Measurements from ENCODE around the gene MON1B. TPM values are rescaled to one million over a fixed set of nuclear protein-coding genes. Genes with fewer than 3 reads are reported as not detected.
A peak's percentile ranks its signal among the peaks of the same experiment; 100 is the strongest.

MON1B gene
- total and polyA plus RNA-seq, 2 donors (not counting 3 experiments of a cell fraction or from before 2014, with no cell fraction given), result 35.8 to 57.0 TPM

- DNase-seq (ENCODE audit: low read depth, low spot score), result no peak
- CTCF ChIA-PET, result interaction anchor here (0.6 to 9.8 kb wide), 7 partner anchors 203 to 1445 kb away, joined by 3 to 185 read pairs (median 4); no protein-coding TSS in a partner anchor
- H2AFZ ChIP-seq (ENCODE audit: low read depth, low read length), result peak overlapping the region; percentile 16
Observed at GRCh38 chr16:77234611-77235010, 43.6 kb downstream of the MON1B start.

More at GRCh38 chr16:77234611-77235010, 43.6 kb downstream of the MON1B start:
- Histone ChIP-seq H3K9me3 (replicated peaks; ENCODE audit: control insufficient read depth, insufficient read depth, low read length) (no peaks in the 10 kb centered on the region), H4K20me1 (replicated peaks; ENCODE audit: control insufficient read depth, extremely low read depth, insufficient read depth, low read length) (no peaks in the 10 kb centered on the region), H3K9me1 (replicated peaks; ENCODE audit: control insufficient read depth, extremely low read depth, insufficient read depth, low read length) (no peaks in the 10 kb centered on the region), H3K9ac (replicated peaks; ENCODE audit: extremely low read depth, insufficient read depth, low read length) (no peak overlapping the region), H3K36me3 (ENCODE audit: control insufficient read depth in 2 of 2, extremely low read depth in 1 of 2, insufficient read depth in 2 of 2, low read length in 2 of 2) (no peaks in the 10 kb centered on the region), H3K27ac (ENCODE audit: insufficient read depth, low read depth, low read length) (no peak overlapping the region), H3K79me2 (ENCODE audit: control insufficient read depth, insufficient read depth, low read length) (no peaks in the 10 kb centered on the region), H3K4me2 (ENCODE audit: insufficient read depth, low read length) (no peak overlapping the region), H3K27me3 (ENCODE audit: control insufficient read depth in 2 of 2, insufficient read depth in 2 of 2, low read length in 2 of 2) (no peaks in the 10 kb centered on the region), H3K4me1 (ENCODE audit: control insufficient read depth, extremely low read depth, insufficient read depth, low read length) (no peaks in the 10 kb centered on the region), H3K4me3 (replicated peaks in 1 of 3; ENCODE audit: insufficient read depth in 1 of 3, low read depth in 1 of 3, low read length in 3 of 3) (no peak overlapping the region)
- dilution Hi-C loops (cut with MboI; ENCODE audit: extremely low pct_ligation_motif_present, low sequenced_read_pairs), result loop anchor here (25.0 kb wide), 1 partner anchor 353 kb away; no protein-coding TSS in a partner anchor
- intact Hi-C loops (cut with micrococcal nuclease), result loop anchor here (2.0 to 10.0 kb wide), 2 partner anchors 22 to 140 kb away; no protein-coding TSS in a partner anchor
- FAIRE-seq, result no peak
- no TSS peak for BruUV-seq (replicated peaks)
- POLR2A ChIA-PET, result no interaction called here
- TF ChIP-seq MAX (IDR thresholded peaks at IDR 0.05; ENCODE audit: insufficient read depth, insufficient read length) (no peak), CTCF (IDR thresholded peaks at IDR 0.05; ENCODE audit: extremely low read depth in 1 of 2, insufficient read depth in 1 of 2, low read depth in 1 of 2, low read length in 2 of 2) (no peak), MYC (IDR thresholded peaks at IDR 0.05; ENCODE audit: low read depth, low read length) (no peak), EZH2 (IDR thresholded peaks at IDR 0.05; ENCODE audit: borderline replicate concordance, low read depth, low read length, severe bottlenecking) (no peak), POLR2AphosphoS5 (IDR thresholded peaks at IDR 0.05; ENCODE audit: insufficient read depth, low read depth, low read length) (no peak), GATA2 (IDR thresholded peaks at IDR 0.05; ENCODE audit: insufficient read depth, insufficient read length, low read depth, low read length) (no peak), FOS (IDR thresholded peaks at IDR 0.05; ENCODE audit: borderline replicate concordance, insufficient read depth, low read length) (no peak), POLR2A (IDR thresholded peaks at IDR 0.05; ENCODE audit: low read depth, low read length) (no peak), JUN (IDR thresholded peaks at IDR 0.05; ENCODE audit: borderline replicate concordance, insufficient read depth, insufficient read length, low read depth) (no peak)
